Motor neuron (in vitro differentiated cells): ENCODE measurements around the gene ZNF576. TPM values are rescaled to one million over a fixed set of nuclear protein-coding genes. Genes with fewer than 3 reads are reported as not detected.
A peak's percentile ranks its signal among the peaks of the same experiment; 100 is the strongest.
"Not testable (repeated sequence)": the region's sequence is repeated elsewhere in the genome, so short reads cannot be mapped to it uniquely, and the experiment has no call there.

Source experiments
- ATAC-seq, 8 experiments: fragments of 200-7000 bp; cut with Tn5 transposase; replicated peaks in 6 of 8; 2 replicates each; pipeline ENCODE4 v1.8.0; 2021; ENCODE audit warnings: mild to moderate bottlenecking in 8 of 8, moderate library complexity in 8 of 8
- H3K27ac ChIP-seq, 2 donors: fragments of 250-450 bp; sonication (Bioruptor Pico); 2 replicates each; pipeline ENCODE4 v1.9.0; 2021; ENCODE audit warnings: antibody characterized with exemption in 2 of 2, mild to moderate bottlenecking in 2 of 2, moderate library complexity in 1 of 2
- H3K4me1 ChIP-seq, 2 donors: fragments of 250-450 bp; sonication (Bioruptor Pico); replicated peaks in 1 of 2; 2 replicates each; pipeline ENCODE4 v1.6.1; 2021; ENCODE audit warnings: antibody characterized with exemption in 2 of 2, mild to moderate bottlenecking in 2 of 2, moderate library complexity in 1 of 2
- H3K4me3 ChIP-seq, 5 donors: fragments of 250-450 bp; sonication (Bioruptor Pico); 2 replicates each; pipeline ENCODE4 v1.9.0; 2021; ENCODE audit warnings: antibody characterized with exemption in 5 of 5, mild to moderate bottlenecking in 5 of 5, moderate library complexity in 4 of 5
- WGBS, 10 experiments: fragments of 450-650 bp; shearing (Covaris generic); methylation state at CpG; one replicate each; pipeline ENCODE4 v1.0.0; 2022; 5-methylcytosine and 5-hydroxymethylcytosine counted together
- in situ Hi-C, 9 experiments: fragments of 400-800 bp; cut with MboI; loops; one replicate each; pipeline ENCODE4 v1.15.0; 2021; ENCODE audit warnings: low sequenced_read_pairs in 9 of 9, low pct_unique_long_range_greater_than_20kb in 2 of 9; ENCODE audit not compliant: unreplicated experiment in 9 of 9
- total RNA-seq, 8 experiments: library from RNA; unstranded; fragments of 300-600 nt; gene quantifications; 2 replicates each; pipeline versions ENCODE4 v1.2.3 to v1.2.4, GENCODE V29; 2022

The ZNF576 gene, protein sequence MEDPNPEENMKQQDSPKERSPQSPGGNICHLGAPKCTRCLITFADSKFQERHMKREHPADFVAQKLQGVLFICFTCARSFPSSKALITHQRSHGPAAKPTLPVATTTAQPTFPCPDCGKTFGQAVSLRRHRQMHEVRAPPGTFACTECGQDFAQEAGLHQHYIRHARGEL
- total RNA-seq, result 10 to 100 TPM in 5 of 8 experiments, 1 to 10 TPM in 3; 8.0 to 19.0 (median 11.8) TPM

DNA sequence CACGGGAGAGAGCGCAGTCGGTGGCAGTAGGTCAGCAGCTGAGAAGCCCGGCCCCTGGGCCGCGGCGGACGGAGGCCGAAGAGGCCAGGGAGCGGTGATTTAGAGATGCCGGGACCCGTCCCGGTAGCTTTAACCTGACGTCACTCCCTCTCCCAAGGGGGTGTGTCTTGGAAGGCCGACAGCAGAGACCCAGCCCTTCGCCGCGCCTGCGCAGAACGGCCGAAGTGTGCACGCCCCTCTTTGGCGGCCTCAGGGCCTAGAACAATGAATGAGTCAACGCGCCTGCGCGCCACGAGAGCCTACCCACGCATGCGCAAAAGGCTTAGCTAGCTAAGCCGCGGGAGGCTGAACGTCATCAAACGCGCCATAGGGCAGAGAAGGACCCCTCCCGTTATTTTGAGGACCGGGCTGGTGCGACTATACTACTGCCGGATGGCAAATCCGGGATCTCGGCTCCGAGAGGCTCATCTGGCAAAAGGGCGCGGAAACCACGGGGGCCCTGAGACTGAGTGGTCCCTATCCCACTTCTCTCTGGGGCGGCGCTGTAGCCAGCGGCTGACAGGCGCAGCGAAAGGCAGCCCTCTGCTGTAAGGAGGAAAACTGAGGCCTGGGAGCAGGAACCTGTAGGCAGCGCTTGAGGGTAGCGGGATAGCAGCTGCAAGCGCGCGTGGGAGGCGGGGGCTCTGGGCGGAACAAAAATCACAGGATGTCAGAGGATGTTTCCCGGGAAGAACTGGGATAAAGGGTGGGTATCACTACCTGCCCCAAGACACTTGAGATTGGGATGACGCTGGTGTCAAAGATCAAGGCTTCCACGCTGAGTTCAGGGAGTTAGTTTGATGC, at the start of gene ZNF576, which contains the start of gene IRGQ:
Gene ZNF576 (plus strand): TSS at position 597 of the 843 bp plus-strand sequence. CDS start 514 bp downstream, outside the sequence.
Gene IRGQ (minus strand): TSS at position 136 of the 843 bp plus-strand sequence. CDS start 796 bp downstream, outside the sequence.
- in situ Hi-C loops, result no loop called here
- WGBS, 10 experiments, result 0 to 4% (median 0%) methylated on average over 1 to 16 of the region's 60 CpGs; no CpG with 5 or more reads in 2 of the 10 experiments
- peak; percentile 71 to 92 (median 88) for ATAC-seq

DNA sequence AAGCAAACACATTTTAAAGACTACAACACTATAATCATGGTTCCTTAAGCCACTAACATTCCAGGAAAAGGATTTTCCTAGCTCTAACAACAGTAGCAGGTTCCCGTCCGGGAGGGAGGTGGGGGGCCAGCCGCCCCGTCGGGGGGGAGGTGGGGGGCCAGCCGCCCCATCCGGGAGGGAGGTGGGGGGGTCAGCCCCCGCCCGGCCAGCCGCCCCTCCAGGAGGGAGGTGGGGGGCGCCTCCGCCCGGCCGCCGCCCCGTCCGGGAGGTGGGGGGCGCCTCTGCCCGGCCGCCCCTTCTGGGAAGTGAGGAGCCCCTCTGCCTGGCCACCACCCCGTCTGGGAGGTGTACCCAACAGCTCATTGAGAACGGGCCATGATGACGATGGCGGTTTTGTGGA, 48.5 kb upstream of the ZNF576 start:
- ATAC-seq, H3K4me3 ChIP-seq, in situ Hi-C loops, H3K27ac ChIP-seq, H3K4me1 ChIP-seq: not testable (repeated sequence)
- WGBS, 10 experiments, result no CpG with 5 or more reads among the region's 24 CpGs

More for the DNA sequence above, at the start of gene ZNF576, which contains the start of gene IRGQ:
- peak within 1 kb of the TSS; percentile 47 to 65 (median 61) for H3K4me3 ChIP-seq
- peaks cover 12 to 16% of the 10 kb centered on the region in 2 donors for H3K4me1 ChIP-seq
- H3K27ac ChIP-seq, result peak within 1 kb of the TSS; percentile 98 to 100

DNA sequence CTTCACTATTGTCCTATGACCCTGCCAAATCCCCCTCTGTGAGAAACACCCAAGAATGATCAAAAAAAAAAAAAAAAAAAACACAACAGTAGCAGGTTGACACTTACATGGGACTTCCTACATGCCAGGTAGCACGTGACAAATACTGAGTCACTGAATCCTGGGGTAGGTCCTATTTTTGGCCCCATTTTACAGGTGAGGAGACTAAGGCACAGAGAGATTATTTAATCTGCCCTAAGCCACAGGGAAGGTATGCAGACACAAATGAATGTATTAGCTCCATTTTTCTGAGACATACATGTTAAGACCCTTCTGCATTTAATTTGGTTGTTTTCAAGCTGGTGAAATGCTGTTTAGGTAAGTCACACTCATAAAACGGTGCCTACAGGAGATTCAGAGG, 47.7 kb upstream of the ZNF576 start:
- no peak overlapping the region for H3K4me3 ChIP-seq
- 54 to 100% (median 90%) methylated on average over 1 to 2 of the region's 2 CpGs; no CpG with 5 or more reads in 2 of the 10 experiments for WGBS, 10 experiments
- no peak overlapping the region for H3K27ac ChIP-seq
- H3K4me1 ChIP-seq, result no peaks in the 10 kb centered on the region
- in situ Hi-C loops, result no loop called here
- peak in 1 of 8 experiments; percentile 35 for ATAC-seq

DNA sequence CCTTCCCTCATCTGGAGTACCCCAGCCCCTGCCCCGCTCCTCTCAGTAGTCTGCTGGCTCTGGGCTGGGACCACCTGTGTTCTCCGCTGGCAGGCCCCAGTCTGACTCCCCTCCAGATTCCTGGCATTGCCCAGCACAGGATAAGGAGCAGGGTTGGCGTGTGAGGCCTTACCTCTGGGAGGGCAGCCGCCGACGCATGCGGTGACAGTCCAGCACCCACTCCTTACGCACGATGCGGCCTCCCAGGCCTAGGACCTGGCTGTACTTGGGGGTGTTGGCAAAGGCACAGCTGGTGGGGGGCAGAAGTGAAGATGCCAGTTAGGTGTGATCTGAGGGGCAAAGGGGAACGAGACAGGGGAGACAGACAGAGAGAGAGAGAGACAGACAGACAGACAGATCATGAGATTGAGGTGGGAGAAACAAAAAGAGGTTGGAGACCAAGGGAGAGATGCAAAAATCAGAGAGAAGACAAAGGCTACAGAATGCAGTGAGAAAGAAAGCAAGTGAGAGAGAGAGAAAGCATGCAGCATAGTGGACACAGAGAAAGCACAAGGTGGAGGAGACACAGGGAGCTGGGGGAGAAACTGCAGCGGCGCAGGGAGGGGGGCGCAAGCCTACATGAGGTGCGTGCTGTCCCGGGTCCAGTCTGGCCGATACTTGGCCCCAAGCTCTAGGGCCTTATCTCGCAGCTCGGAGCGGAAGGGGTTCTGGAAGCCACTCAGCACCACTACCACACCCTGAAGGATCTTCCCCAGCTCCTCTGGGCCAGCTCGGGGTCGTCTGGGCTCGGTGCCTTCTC, 44.8 kb upstream of the ZNF576 start:
- ATAC-seq, result no peak
- Histone ChIP-seq H3K4me1 (no peaks in the 10 kb centered on the region), H3K27ac (no peak overlapping the region), H3K4me3 (no peak overlapping the region)
- in situ Hi-C loops, result no loop called here
- 0 to 100% (median 89%) methylated on average over 1 to 8 of the region's 23 CpGs; no CpG with 5 or more reads in 1 of the 10 experiments for WGBS, 10 experiments

DNA sequence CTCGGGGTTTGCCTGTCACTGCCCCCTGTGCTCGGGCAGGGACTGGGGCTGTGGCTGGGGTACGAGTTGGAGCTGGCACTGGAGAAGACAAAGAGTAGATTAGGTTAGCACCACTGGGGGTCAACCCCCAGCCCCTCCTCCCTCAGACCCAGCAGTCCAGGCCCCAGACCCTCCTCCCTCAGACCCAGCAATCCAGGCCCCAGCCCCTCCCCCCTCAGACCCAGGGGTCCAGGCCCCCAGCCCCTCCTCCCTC, 44.3 kb upstream of the ZNF576 start:
- no peak overlapping the region for H3K4me3 ChIP-seq
- in situ Hi-C loops, result no loop called here
- no CpG with 5 or more reads among the region's 3 CpGs for WGBS, 10 experiments
- H3K27ac ChIP-seq, result no peak overlapping the region
- H3K4me1 ChIP-seq, result no peaks in the 10 kb centered on the region
- ATAC-seq, result no peak

DNA sequence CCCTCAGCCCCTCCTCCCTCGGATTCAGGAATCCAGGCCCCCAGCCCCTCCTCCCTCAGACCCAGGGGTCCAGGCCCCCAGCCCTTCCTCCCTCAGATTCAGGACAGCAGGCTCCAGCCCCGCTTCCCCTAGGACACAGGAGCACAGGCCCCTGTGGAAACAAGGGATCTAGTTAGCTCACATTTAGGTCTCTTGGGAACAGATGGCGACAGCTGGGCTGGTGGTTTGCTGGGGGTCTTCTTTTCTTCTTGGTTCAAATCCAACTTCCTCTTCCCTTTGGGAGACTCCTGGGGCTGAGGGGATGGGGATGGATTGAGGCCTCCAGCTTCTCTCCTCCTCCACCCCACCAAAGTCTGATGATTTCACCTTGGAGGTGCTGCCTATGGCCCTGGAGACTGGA, 43.8 kb upstream of the ZNF576 start:
- H3K27ac ChIP-seq, result no peak overlapping the region
- in situ Hi-C loops, result no loop called here
- no CpG with 5 or more reads among the region's 3 CpGs for WGBS, 10 experiments
- H3K4me1 ChIP-seq, result no peaks in the 10 kb centered on the region
- ATAC-seq, result no peak
- H3K4me3 ChIP-seq, result no peak overlapping the region

DNA sequence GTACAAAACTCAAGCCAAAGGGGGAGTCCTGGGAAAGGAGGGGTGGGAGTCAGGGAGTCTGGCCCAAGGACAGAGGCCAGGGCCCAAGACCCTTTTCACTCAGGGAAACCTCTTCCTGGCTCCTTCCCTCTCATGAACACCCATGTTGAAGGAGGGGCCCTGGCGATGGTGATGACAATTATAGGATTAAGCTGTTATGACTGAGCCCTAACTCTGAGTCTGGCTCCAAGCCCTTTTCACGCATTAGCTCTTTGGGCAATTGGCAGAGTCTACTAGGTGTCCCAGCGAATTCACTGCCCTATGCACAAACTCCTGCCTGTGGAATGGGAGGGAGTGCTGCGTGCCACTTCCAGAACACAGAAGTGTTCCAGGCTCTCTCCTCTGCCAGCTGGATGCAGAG, 42.7 kb upstream of the ZNF576 start:
- H3K4me3 ChIP-seq, result no peak overlapping the region
- in situ Hi-C loops, result no loop called here
- no peak overlapping the region for H3K27ac ChIP-seq
- no peak for ATAC-seq
- 33 to 100% (median 98%) methylated on average over 1 to 4 of the region's 4 CpGs; no CpG with 5 or more reads in 4 of the 10 experiments for WGBS, 10 experiments
- no peaks in the 10 kb centered on the region for H3K4me1 ChIP-seq

DNA sequence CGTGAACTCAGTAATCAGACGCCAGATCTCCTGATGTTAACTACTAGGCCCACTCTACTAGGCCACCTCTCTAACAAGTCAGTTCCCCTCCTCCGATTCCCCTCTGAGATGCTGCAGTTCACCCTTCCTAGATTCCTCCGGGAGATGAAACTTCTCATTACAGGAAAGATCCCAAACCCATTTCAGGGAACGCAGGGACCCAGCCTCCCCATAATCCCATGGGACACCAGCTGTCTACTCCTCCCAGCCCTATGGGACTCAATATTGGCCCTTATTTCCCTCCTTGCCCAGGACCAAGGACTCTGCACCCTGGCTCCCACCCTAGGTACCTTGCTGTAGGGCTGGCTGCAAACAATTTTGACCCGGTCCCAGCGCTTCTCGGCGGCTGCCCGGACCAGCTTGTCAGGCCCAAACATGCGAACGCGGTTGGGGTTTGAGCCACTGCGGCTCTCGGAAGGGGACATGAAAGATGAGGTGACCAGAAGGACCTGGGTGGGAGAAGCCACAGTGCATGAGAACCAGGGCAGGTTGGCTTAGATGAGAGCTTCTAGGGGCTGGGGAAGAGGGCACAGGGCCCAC, 42.0 kb upstream of the ZNF576 start:
- no peaks in the 10 kb centered on the region for H3K4me1 ChIP-seq
- 80 to 100% (median 98%) methylated on average over 1 to 6 of the region's 15 CpGs; no CpG with 5 or more reads in 6 of the 10 experiments for WGBS, 10 experiments
- no peak for ATAC-seq
- in situ Hi-C loops, result no loop called here
- no peak overlapping the region for H3K27ac ChIP-seq
- H3K4me3 ChIP-seq, result no peak overlapping the region

DNA sequence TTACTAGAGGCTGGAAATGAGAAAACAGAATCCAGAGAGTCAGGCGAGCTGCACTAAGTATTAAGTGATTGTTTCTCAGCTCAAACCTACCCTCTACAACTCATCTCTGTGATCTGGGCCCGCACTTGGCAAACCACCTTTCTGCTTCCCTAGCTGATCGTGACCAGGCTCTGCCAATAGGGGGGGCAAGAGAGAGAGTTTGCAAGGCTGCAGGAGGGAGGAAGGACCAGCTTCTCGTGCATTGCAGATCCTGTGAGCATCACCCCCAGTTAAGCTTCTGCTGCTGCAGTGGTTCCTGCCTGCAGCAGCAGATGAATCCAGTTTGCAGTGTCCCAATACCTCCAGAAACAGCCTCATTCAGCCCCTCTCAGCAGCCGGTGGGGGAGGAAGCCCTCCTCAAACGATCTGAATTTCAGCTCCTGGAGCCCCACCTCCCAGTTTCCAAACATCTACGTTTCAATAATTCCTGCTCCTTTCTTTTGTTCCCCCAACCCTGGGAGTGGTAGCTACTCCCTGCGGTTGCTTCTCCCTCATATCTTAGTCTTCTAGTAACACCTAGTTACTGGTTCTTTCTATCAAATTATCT, 41.1 kb upstream of the ZNF576 start:
- H3K4me3 ChIP-seq, result no peak overlapping the region
- in situ Hi-C loops, result no loop called here
- WGBS, 10 experiments, result 0 to 90% (median 37%) methylated on average over 1 to 7 of the region's 8 CpGs; no CpG with 5 or more reads in 2 of the 10 experiments

DNA sequence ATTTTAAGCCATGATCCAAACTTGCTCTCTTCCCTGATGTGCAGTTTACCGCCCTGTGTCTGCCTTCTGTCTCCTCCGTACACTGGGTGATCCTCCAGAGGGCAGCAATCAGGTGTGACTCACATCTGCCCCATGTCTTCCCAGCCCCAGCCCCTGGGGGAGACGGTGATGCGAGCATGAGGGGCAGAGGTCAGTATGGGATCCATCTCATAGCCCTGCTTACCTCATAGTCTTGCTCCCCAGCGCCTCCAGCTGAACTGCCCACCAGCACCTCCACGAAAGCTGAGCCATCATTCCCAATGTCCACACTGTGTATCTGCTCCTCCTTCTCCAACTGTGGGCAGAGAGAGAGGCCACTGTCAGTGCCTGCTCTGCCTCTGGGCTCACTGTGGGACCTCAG, 35.7 kb upstream of the ZNF576 start:
- Histone ChIP-seq H3K27ac (no peak overlapping the region), H3K4me1 (no peaks in the 10 kb centered on the region), H3K4me3 (no peak overlapping the region)
- peak in 3 of 8 experiments; percentile 29 to 38 (median 30) for ATAC-seq
- in situ Hi-C loops, result no loop called here
- WGBS, 10 experiments, result 50 to 100% (median 92%) methylated on average over 2 of the region's 6 CpGs; no CpG with 5 or more reads in 5 of the 10 experiments

More for the DNA sequence above, 41.1 kb upstream of the ZNF576 start:
- no peak overlapping the region for H3K27ac ChIP-seq
- ATAC-seq, result peak in 7 of 8 experiments; percentile 57 to 86 (median 73)
- no peaks in the 10 kb centered on the region for H3K4me1 ChIP-seq

DNA sequence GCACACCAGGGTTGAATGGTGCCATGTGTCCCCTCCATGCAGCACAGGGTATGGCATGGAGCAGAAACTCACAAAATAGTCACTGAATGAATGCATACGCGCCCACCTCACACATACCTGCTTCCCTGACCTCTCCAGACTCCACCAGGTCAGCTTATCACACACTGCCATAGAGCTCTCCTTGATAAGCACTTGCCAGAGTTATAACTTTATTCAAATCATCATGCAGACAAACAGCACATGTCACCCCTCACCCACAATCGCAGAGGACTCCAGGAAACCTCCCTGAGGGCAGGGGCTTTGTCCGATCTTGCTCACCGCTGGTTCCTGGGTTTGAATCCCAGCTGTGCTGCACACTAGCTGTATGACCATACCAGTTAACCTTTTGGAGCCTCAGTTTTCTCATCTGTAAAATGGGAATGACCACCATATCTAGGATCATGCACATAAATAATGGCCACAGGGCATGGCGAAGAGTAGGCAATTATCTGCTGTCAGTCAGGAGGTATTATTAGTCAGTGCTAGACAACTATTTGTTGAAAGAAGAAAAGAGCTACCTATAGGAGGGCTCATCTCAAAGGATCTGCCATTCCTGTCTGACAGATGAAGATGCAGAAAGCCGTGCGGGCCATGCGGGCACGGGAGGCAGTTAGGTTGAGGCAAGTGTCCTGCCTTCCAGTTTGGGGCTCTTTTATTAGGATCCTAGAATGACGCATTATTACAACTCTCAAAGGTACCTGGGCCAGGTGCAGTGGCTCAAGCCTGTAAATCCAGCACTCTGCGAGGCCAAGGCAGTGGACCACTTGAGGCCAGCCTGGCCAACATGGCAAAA, 35.0 kb upstream of the ZNF576 start:
- ATAC-seq, result no peak
- whole genome bisulfite sequencing, 10 experiments, result 88 to 100% (median 95%) methylated on average over 1 to 11 of the region's 12 CpGs; no CpG with 5 or more reads in 2 of the 10 experiments
- no peak overlapping the region for H3K27ac ChIP-seq
- H3K4me3 ChIP-seq, result no peak overlapping the region
- in situ Hi-C loops, result no loop called here
- H3K4me1 ChIP-seq, result no peaks in the 10 kb centered on the region

DNA sequence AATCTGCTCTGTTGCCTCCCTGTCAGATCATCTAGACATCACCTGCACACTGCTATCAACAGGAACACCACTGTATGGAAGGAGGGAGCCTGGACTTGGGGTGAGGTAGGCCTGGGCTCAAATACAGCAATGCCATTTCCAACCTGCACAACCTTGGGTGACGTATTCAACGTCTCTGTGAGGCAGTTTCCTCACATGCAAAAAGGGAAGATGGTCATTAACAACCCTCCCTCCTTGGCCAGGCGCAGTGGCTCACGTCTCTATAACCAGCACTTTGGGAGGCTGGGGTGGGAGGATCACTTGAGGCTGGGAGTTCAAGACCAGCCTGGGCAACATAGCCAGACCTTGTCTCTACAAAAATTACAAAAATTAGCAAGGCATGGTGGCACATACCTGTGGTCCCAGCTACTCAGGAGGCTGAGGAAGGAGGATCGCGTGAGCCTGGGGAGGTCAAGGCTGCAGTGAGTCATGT, 34.1 kb upstream of the ZNF576 start:
- ATAC-seq, result no peak
- WGBS, 10 experiments, result 45 to 100% (median 100%) methylated on average over 1 to 3 of the region's 6 CpGs; no CpG with 5 or more reads in 6 of the 10 experiments
- Histone ChIP-seq H3K4me1 (no peaks in the 10 kb centered on the region), H3K27ac (no peak overlapping the region), H3K4me3 (no peak overlapping the region)
- in situ Hi-C loops, result no loop called here
